SK-N-SH treated with all-trans-retinoic acid at 6 μM for 48 hours (cell line): ENCODE measurements around the gene REEP6.

Experiments used
- ATAC-seq: fragments of 200-7000 bp; cut with Tn5 transposase; 3 replicates; pipeline ENCODE4 v1.9.1; 2020; ENCODE audit warnings: mild to moderate bottlenecking, moderate library complexity
- ARNTL ChIP-seq: fragments of 450-650 bp; formaldehyde crosslinking; IDR thresholded peaks from 2 replicates; pipeline ENCODE4 v1.5.0; 2020; ENCODE audit warnings: low read depth, mild to moderate bottlenecking, moderate library complexity, borderline replicate concordance
- BACH2 ChIP-seq: fragments of 250-450 bp; sonication (Bioruptor Pico); IDR thresholded peaks from 2 replicates; pipeline ENCODE4 v1.9.0; 2021; ENCODE audit warnings: mild to moderate bottlenecking, borderline replicate concordance
- CSDC2 ChIP-seq: fragments of 250-450 bp; sonication (Bioruptor Pico); IDR thresholded peaks from 2 replicates; pipeline ENCODE4 v1.5.0; 2020; ENCODE audit warnings: mild to moderate bottlenecking, moderate library complexity
- ESRRG ChIP-seq: fragments of 250-450 bp; sonication (Bioruptor Pico); IDR thresholded peaks from 2 replicates; pipeline ENCODE4 v1.6.1; 2021; ENCODE audit warnings: mild to moderate bottlenecking
- GLIS3 ChIP-seq: fragments of 250-450 bp; sonication (Bioruptor Pico); IDR thresholded peaks from 2 replicates; pipeline ENCODE4 v1.5.0; 2020; ENCODE audit warnings: mild to moderate bottlenecking, moderate library complexity
- ISL1 ChIP-seq: fragments of 250-450 bp; sonication (Bioruptor Pico); IDR thresholded peaks from 2 replicates; pipeline ENCODE4 v2.1.2; 2022; ENCODE audit warnings: mild to moderate bottlenecking, moderate library complexity
- OSR1 ChIP-seq: fragments of 250-450 bp; sonication (Bioruptor Pico); IDR thresholded peaks from 2 replicates; pipeline ENCODE4 v1.8.0; 2022; ENCODE audit warnings: moderate library complexity, mild to moderate bottlenecking, inconsistent platforms
- PPARA ChIP-seq: fragments of 250-450 bp; sonication (Bioruptor Pico); IDR thresholded peaks from 2 replicates; pipeline ENCODE4 v1.5.0; 2020; ENCODE audit warnings: mild to moderate bottlenecking, borderline replicate concordance
- RARB ChIP-seq: fragments of 250-450 bp; sonication (Bioruptor Pico); IDR thresholded peaks from 2 replicates; pipeline ENCODE4 v1.8.0; 2021; ENCODE audit warnings: mild to moderate bottlenecking, moderate library complexity
- SNAI2 ChIP-seq: fragments of 250-450 bp; sonication (Bioruptor Pico); IDR thresholded peaks from 2 replicates; pipeline ENCODE4 v1.5.0; 2020; ENCODE audit warnings: mild to moderate bottlenecking, moderate library complexity
- TCF4 ChIP-seq: fragments of 250-450 bp; sonication (Bioruptor Pico); IDR thresholded peaks from 2 replicates; pipeline ENCODE4 v1.8.0; 2021; ENCODE audit warnings: mild to moderate bottlenecking, moderate library complexity, borderline replicate concordance
- TOX ChIP-seq: fragments of 250-450 bp; sonication (Bioruptor Pico); IDR thresholded peaks from 2 replicates; pipeline ENCODE4 v1.8.0; 2021; ENCODE audit warnings: mild to moderate bottlenecking, moderate library complexity, borderline replicate concordance
- ZC3H10 ChIP-seq: fragments of 250-450 bp; sonication (Bioruptor Pico); IDR thresholded peaks from 2 replicates; pipeline ENCODE4 v1.5.1; 2021; ENCODE audit warnings: mild to moderate bottlenecking, moderate library complexity
- ZFP3 ChIP-seq: fragments of 250-450 bp; sonication (Bioruptor Pico); IDR thresholded peaks from 2 replicates; pipeline ENCODE4 v1.5.0; 2020; ENCODE audit warnings: mild to moderate bottlenecking, moderate library complexity
- ZFP30 ChIP-seq: fragments of 450-650 bp; formaldehyde crosslinking; IDR thresholded peaks from 2 replicates; pipeline ENCODE4 v1.5.0; 2022; ENCODE audit warnings: mild to moderate bottlenecking, moderate library complexity
- ZNF565 ChIP-seq: fragments of 450-650 bp; formaldehyde crosslinking; conservative IDR thresholded peaks from 2 replicates; pipeline ENCODE4 v1.5.0; 2020; ENCODE audit warnings: low read depth, mild to moderate bottlenecking, moderate library complexity
- ZNF70 ChIP-seq: fragments of 450-650 bp; formaldehyde crosslinking; IDR thresholded peaks from 2 replicates; pipeline ENCODE4 v1.5.0; 2020; ENCODE audit warnings: mild to moderate bottlenecking, moderate library complexity
- ZNF8 ChIP-seq: fragments of 450-650 bp; formaldehyde crosslinking; IDR thresholded peaks from 2 replicates; pipeline ENCODE4 v1.5.0; 2020; ENCODE audit warnings: mild to moderate bottlenecking, moderate library complexity
- TF ChIP-seq, protein P1 (sequence below): fragments of 250-450 bp; sonication (Bioruptor Pico); IDR thresholded peaks from 2 replicates; pipeline ENCODE4 v1.5.1; 2021; ENCODE audit warnings: mild to moderate bottlenecking, moderate library complexity
- TF ChIP-seq, protein P2 (sequence below): fragments of 250-450 bp; sonication (Bioruptor Pico); IDR thresholded peaks from 2 replicates; pipeline ENCODE4 v1.8.0; 2020; ENCODE audit warnings: mild to moderate bottlenecking, moderate library complexity, borderline replicate concordance
- TF ChIP-seq, protein P3 (sequence below): fragments of 250-450 bp; sonication (Bioruptor Pico); IDR thresholded peaks from 2 replicates; pipeline ENCODE4 v1.5.1; 2020; ENCODE audit warnings: low read depth, mild to moderate bottlenecking, moderate library complexity
- TF ChIP-seq, protein P4 (sequence below): fragments of 250-450 bp; sonication (Bioruptor Pico); IDR thresholded peaks from 2 replicates; pipeline ENCODE4 v1.5.0; 2020; ENCODE audit warnings: mild to moderate bottlenecking, moderate library complexity
- TF ChIP-seq, protein P5 (sequence below): fragments of 250-450 bp; sonication (Bioruptor Pico); IDR thresholded peaks from 2 replicates; pipeline ENCODE4 v1.8.0; 2021; ENCODE audit warnings: low read depth, mild to moderate bottlenecking, moderate library complexity, borderline replicate concordance

Gene REEP6

DNA sequence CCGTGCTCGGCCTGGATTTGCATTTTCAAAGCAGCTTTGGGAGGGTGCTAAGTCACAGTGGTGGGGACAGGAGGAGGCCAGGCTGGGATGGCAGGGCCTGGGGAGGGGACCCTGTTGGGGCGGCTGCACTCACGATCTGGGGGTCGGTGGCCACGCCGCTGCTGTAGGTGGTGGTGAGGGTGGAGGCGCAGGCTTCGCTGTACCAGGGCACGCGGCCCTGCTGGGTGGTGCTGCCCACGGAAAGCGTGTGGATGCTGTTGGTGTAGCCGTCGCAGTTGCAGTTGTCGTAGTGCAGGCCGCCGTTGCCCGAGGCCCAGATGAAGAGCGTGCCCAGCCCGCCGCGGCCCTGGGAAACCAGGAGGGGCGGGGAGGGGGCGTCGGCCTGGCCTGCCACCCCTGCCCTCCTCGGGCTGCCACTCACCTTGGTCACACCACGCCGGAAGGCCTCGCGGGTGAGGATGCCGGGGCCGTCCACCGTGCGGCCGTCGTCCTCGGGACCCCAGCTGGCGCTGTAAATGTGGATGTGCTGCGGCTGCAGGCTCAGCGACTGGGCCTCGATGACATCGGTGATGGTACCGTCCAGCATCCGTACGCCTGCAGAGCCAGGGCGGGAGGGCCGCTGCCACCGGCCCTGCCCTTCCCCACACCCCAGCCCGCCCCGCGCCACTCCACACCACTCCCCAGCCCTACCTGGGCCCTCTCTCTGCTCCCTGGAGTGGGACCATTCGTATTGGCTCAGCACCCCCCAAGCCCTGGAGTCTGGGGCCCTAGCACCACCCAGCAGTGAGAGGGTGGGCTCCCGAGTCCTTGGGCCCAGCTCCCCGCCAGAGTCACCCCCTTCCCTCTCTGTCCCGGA, 4.0 kb upstream of the REEP6 start:
- no peak for TF ChIP-seq GLIS3 (CRISPR knock-in tag)
- TF ChIP-seq, protein P1, sequence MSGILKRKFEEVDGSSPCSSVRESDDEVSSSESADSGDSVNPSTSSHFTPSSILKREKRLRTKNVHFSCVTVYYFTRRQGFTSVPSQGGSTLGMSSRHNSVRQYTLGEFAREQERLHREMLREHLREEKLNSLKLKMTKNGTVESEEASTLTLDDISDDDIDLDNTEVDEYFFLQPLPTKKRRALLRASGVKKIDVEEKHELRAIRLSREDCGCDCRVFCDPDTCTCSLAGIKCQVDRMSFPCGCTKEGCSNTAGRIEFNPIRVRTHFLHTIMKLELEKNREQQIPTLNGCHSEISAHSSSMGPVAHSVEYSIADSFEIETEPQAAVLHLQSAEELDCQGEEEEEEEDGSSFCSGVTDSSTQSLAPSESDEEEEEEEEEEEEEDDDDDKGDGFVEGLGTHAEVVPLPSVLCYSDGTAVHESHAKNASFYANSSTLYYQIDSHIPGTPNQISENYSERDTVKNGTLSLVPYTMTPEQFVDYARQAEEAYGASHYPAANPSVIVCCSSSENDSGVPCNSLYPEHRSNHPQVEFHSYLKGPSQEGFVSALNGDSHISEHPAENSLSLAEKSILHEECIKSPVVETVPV (CRISPR knock-in tag), result no peak
- TF ChIP-seq ZFP3 (CRISPR knock-in tag), result no peak
- no peak for TF ChIP-seq ZNF565 (CRISPR knock-in tag)
- no peak for TF ChIP-seq ESRRG
- TF ChIP-seq, protein P2, sequence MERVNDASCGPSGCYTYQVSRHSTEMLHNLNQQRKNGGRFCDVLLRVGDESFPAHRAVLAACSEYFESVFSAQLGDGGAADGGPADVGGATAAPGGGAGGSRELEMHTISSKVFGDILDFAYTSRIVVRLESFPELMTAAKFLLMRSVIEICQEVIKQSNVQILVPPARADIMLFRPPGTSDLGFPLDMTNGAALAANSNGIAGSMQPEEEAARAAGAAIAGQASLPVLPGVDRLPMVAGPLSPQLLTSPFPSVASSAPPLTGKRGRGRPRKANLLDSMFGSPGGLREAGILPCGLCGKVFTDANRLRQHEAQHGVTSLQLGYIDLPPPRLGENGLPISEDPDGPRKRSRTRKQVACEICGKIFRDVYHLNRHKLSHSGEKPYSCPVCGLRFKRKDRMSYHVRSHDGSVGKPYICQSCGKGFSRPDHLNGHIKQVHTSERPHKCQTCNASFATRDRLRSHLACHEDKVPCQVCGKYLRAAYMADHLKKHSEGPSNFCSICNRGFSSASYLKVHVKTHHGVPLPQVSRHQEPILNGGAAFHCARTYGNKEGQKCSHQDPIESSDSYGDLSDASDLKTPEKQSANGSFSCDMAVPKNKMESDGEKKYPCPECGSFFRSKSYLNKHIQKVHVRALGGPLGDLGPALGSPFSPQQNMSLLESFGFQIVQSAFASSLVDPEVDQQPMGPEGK (CRISPR knock-in tag), result no peak
- no peak for TF ChIP-seq RARB (CRISPR knock-in tag)
- no peak for TF ChIP-seq ISL1 (CRISPR knock-in tag)
- TF ChIP-seq ZNF8 (CRISPR knock-in tag), result no peak
- TF ChIP-seq, protein P3, sequence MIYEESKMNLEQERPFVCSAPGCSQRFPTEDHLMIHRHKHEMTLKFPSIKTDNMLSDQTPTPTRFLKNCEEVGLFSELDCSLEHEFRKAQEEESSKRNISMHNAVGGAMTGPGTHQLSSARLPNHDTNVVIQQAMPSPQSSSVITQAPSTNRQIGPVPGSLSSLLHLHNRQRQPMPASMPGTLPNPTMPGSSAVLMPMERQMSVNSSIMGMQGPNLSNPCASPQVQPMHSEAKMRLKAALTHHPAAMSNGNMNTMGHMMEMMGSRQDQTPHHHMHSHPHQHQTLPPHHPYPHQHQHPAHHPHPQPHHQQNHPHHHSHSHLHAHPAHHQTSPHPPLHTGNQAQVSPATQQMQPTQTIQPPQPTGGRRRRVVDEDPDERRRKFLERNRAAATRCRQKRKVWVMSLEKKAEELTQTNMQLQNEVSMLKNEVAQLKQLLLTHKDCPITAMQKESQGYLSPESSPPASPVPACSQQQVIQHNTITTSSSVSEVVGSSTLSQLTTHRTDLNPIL (CRISPR knock-in tag), result no peak
- TF ChIP-seq ZNF70 (CRISPR knock-in tag), result no peak
- no peak for TF ChIP-seq TCF4 (CRISPR knock-in tag)
- TF ChIP-seq BACH2 (CRISPR knock-in tag), result no peak
- no peak for TF ChIP-seq TOX (CRISPR knock-in tag)
- no peak for TF ChIP-seq PPARA (CRISPR knock-in tag)
- no peak for TF ChIP-seq ARNTL
- TF ChIP-seq, protein P4, sequence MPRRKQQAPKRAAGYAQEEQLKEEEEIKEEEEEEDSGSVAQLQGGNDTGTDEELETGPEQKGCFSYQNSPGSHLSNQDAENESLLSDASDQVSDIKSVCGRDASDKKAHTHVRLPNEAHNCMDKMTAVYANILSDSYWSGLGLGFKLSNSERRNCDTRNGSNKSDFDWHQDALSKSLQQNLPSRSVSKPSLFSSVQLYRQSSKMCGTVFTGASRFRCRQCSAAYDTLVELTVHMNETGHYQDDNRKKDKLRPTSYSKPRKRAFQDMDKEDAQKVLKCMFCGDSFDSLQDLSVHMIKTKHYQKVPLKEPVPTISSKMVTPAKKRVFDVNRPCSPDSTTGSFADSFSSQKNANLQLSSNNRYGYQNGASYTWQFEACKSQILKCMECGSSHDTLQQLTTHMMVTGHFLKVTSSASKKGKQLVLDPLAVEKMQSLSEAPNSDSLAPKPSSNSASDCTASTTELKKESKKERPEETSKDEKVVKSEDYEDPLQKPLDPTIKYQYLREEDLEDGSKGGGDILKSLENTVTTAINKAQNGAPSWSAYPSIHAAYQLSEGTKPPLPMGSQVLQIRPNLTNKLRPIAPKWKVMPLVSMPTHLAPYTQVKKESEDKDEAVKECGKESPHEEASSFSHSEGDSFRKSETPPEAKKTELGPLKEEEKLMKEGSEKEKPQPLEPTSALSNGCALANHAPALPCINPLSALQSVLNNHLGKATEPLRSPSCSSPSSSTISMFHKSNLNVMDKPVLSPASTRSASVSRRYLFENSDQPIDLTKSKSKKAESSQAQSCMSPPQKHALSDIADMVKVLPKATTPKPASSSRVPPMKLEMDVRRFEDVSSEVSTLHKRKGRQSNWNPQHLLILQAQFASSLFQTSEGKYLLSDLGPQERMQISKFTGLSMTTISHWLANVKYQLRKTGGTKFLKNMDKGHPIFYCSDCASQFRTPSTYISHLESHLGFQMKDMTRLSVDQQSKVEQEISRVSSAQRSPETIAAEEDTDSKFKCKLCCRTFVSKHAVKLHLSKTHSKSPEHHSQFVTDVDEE (CRISPR knock-in tag), result no peak
- no peak for TF ChIP-seq OSR1 (CRISPR knock-in tag)
- no peak for TF ChIP-seq ZFP30 (CRISPR knock-in tag)
- TF ChIP-seq ZC3H10 (CRISPR knock-in tag), result no peak
- ATAC-seq, result no peak

DNA sequence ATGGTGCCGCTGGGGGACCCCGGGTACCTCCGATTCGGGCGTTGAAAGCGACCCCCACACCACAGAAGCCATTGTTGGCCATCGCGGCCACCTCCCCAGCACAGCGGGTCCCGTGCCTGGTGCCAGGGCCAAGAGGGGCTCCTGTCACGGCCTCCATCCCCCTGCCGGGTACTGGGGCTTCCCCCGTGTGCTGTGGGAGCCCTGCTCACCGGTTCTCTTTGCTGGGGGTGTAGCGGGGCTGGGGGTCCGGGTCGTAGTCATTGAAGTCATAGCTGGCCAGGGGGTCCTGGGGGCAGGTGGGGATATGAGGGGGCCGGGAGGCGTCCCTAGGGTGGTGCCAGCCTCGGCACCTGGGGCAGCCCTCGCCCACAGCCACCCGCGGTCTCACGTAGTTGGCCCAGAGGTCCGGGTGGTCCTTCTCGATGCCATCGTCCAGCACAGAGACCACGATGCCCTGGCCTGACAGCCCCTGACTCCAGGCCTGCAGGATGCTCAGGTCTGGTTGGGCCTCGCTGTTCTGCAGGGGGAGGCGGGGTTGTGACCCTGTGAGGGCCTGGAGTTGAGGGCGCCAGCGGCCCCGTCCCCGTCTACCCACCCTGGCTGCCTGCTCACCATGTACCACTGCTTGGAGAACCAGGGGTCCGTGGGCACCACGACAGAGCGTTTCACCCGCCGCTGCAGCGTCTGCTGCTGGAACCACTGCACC, 3.3 kb upstream of the REEP6 start:
- no peak for ATAC-seq
- TF ChIP-seq BACH2 (CRISPR knock-in tag) (no peak), TOX (CRISPR knock-in tag) (no peak), RARB (CRISPR knock-in tag) (no peak), ISL1 (CRISPR knock-in tag) (no peak), ZNF565 (CRISPR knock-in tag) (no peak), CSDC2 (no peak), SNAI2 (no peak), ARNTL (no peak), GLIS3 (CRISPR knock-in tag) (no peak), ZC3H10 (CRISPR knock-in tag) (no peak), ZNF8 (CRISPR knock-in tag) (no peak), ESRRG (no peak)
- TF ChIP-seq, protein P4 (CRISPR knock-in tag), result no peak
- TF ChIP-seq, protein P3 (CRISPR knock-in tag), result no peak
- TF ChIP-seq, protein P5, sequence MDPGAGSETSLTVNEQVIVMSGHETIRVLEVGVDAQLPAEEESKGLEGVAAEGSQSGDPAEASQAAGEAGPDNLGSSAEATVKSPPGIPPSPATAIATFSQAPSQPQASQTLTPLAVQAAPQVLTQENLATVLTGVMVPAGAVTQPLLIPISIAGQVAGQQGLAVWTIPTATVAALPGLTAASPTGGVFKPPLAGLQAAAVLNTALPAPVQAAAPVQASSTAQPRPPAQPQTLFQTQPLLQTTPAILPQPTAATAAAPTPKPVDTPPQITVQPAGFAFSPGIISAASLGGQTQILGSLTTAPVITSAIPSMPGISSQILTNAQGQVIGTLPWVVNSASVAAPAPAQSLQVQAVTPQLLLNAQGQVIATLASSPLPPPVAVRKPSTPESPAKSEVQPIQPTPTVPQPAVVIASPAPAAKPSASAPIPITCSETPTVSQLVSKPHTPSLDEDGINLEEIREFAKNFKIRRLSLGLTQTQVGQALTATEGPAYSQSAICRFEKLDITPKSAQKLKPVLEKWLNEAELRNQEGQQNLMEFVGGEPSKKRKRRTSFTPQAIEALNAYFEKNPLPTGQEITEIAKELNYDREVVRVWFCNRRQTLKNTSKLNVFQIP, result no peak
